ENCODE data around the gene URB1.
"Not testable (repeated sequence)": the region's sequence is repeated elsewhere in the genome, so short reads cannot be mapped to it uniquely, and the experiment has no call there.

Gene URB1

GRCh38 chr21:32382108-32382644 is 10.6 kb downstream of the URB1 start:
- no peak overlapping the region for H3K4me3 ChIP-seq (ENCODE audit: low read depth, low read length)
- DNase-seq (ENCODE audit: low read depth): no peak

- H3K4me3 ChIP-seq (ENCODE audit: low read depth, low read length): no peak overlapping the region
- DNase-seq (ENCODE audit: low read depth): no peak
Observed at GRCh38 chr21:32381571-32381970, 11.2 kb downstream of the URB1 start.

GRCh38 chr21:32380940-32381339 is 11.9 kb downstream of the URB1 start:
- H3K4me3 ChIP-seq (ENCODE audit: low read depth, low read length): no peak overlapping the region

GRCh38 chr21:32378956-32379355 is 13.9 kb downstream of the URB1 start:
- DNase-seq (ENCODE audit: low read depth): no peak
- no peak overlapping the region for H3K4me3 ChIP-seq (ENCODE audit: low read depth, low read length)

More at GRCh38 chr21:32380940-32381339, 11.9 kb downstream of the URB1 start:
- DNase-seq (ENCODE audit: low read depth): no peak

GRCh38 chr21:32377991-32378390 is 14.8 kb downstream of the URB1 start:
- no peak overlapping the region for H3K4me3 ChIP-seq (ENCODE audit: low read depth, low read length)
- DNase-seq (ENCODE audit: low read depth): no peak

GRCh38 chr21:32377506-32377905 is 15.3 kb downstream of the URB1 start:
- DNase-seq (ENCODE audit: low read depth): no peak
- H3K4me3 ChIP-seq (ENCODE audit: low read depth, low read length): no peak overlapping the region

GRCh38 chr21:32372755-32373154 is 20.1 kb downstream of the URB1 start:
- no peak overlapping the region for H3K4me3 ChIP-seq (ENCODE audit: low read depth, low read length)
- DNase-seq (ENCODE audit: low read depth): no peak

- H3K4me3 ChIP-seq (ENCODE audit: low read depth, low read length): no peak overlapping the region
- DNase-seq (ENCODE audit: low read depth): peak; percentile 47
Observed at GRCh38 chr21:32371913-32372314, 20.9 kb downstream of the URB1 start.

GRCh38 chr21:32370998-32371766 is 21.6 kb downstream of the URB1 start:
- DNase-seq (ENCODE audit: low read depth): no peak
- H3K4me3 ChIP-seq (ENCODE audit: low read depth, low read length): no peak overlapping the region

GRCh38 chr21:32368961-32369360 is 23.9 kb downstream of the URB1 start:
- H3K4me3 ChIP-seq (ENCODE audit: low read depth, low read length); DNase-seq (ENCODE audit: low read depth): not testable (repeated sequence)

GRCh38 chr21:32368386-32368785 is 24.4 kb downstream of the URB1 start:
- H3K4me3 ChIP-seq (ENCODE audit: low read depth, low read length): no peak overlapping the region
- DNase-seq (ENCODE audit: low read depth): no peak

GRCh38 chr21:32367158-32367557 is 25.7 kb downstream of the URB1 start:
- DNase-seq (ENCODE audit: low read depth): peak; percentile 39
- no peak overlapping the region for H3K4me3 ChIP-seq (ENCODE audit: low read depth, low read length)

GRCh38 chr21:32366191-32366590 is 26.6 kb downstream of the URB1 start:
- H3K4me3 ChIP-seq (ENCODE audit: low read depth, low read length): no peak overlapping the region
- DNase-seq (ENCODE audit: low read depth): no peak

GRCh38 chr21:32364796-32365195 is 28.0 kb downstream of the URB1 start:
- no peak overlapping the region for H3K4me3 ChIP-seq (ENCODE audit: low read depth, low read length)
- DNase-seq (ENCODE audit: low read depth): no peak

GRCh38 chr21:32364387-32364786 is 28.4 kb downstream of the URB1 start:
- H3K4me3 ChIP-seq (ENCODE audit: low read depth, low read length): no peak overlapping the region
- no peak for DNase-seq (ENCODE audit: low read depth)

GRCh38 chr21:32360401-32360975 is 32.3 kb downstream of the URB1 start:
- H3K4me3 ChIP-seq (ENCODE audit: low read depth, low read length): no peak overlapping the region
- DNase-seq (ENCODE audit: low read depth): no peak

- no peak for DNase-seq (ENCODE audit: low read depth)
- H3K4me3 ChIP-seq (ENCODE audit: low read depth, low read length): no peak overlapping the region
Observed at GRCh38 chr21:32359719-32360260, 33.0 kb downstream of the URB1 start.

- H3K4me3 ChIP-seq (ENCODE audit: low read depth, low read length): no peak overlapping the region
Observed at GRCh38 chr21:32356874-32357395, 35.9 kb downstream of the URB1 start.

GRCh38 chr21:32353002-32353711 is 39.7 kb downstream of the URB1 start:
- DNase-seq (ENCODE audit: low read depth): no peak
- no peak overlapping the region for H3K4me3 ChIP-seq (ENCODE audit: low read depth, low read length)

More at GRCh38 chr21:32356874-32357395, 35.9 kb downstream of the URB1 start:
- no peak for DNase-seq (ENCODE audit: low read depth)

GRCh38 chr21:32352526-32352925 is 40.3 kb downstream of the URB1 start:
- no peak overlapping the region for H3K4me3 ChIP-seq (ENCODE audit: low read depth, low read length)
- no peak for DNase-seq (ENCODE audit: low read depth)
